Spleen (tissue), 11 donors: ENCODE results near the gene NUDT14. TPM values are rescaled to one million over a fixed set of nuclear protein-coding genes. Genes with fewer than 3 reads are reported as not detected.

Source experiments
- DNase-seq: peaks from one replicate; pipeline ENCODE4 v3.0.0-alpha.2; 2020
- H3K27ac ChIP-seq, 8 donors: fragments of 200-600 bp; sonication (generic) in 7 of 8; 1 replicate in 4 of 8; 2 replicates in 4 of 8; pipeline versions ENCODE4 v1.5.0 to v1.8.0; 2016 to 2021; ENCODE audit warnings: inconsistent platforms in 4 of 8, mild to moderate bottlenecking in 4 of 8, moderate library complexity in 1 of 8
- H3K27me3 ChIP-seq, 7 donors: fragments of 200-600 bp; sonication (generic) in 6 of 7; replicated peaks in 1 of 7; 1 replicate in 4 of 7; 2 replicates in 3 of 7; pipeline versions ENCODE4 v1.5.0 to v1.8.0; 2016 to 2021; ENCODE audit warnings: inconsistent platforms in 3 of 7, mild to moderate bottlenecking in 1 of 7
- H3K36me3 ChIP-seq, 6 donors: fragments of 200-600 bp; sonication (generic) in 5 of 6; 1 replicate in 4 of 6; 2 replicates in 2 of 6; pipeline versions ENCODE4 v1.5.0 to v1.8.0; 2016 to 2021; ENCODE audit warnings: inconsistent platforms in 2 of 6
- H3K4me1 ChIP-seq, 6 donors: fragments of 200-600 bp; sonication (generic) in 5 of 6; 1 replicate in 3 of 6; 2 replicates in 3 of 6; pipeline versions ENCODE4 v1.5.0 to v1.8.0; 2016 to 2021; ENCODE audit warnings: inconsistent platforms in 3 of 6
- H3K4me3 ChIP-seq, 8 donors: fragments of 200-600 bp; sonication (generic) in 7 of 8; 1 replicate in 4 of 8; 2 replicates in 4 of 8; pipeline versions ENCODE4 v1.5.0 to v1.8.0; 2016 to 2021; ENCODE audit warnings: inconsistent platforms in 4 of 8, mild to moderate bottlenecking in 4 of 8, moderate library complexity in 2 of 8
- H3K9me3 ChIP-seq, 8 donors: fragments of 200-600 bp; sonication (generic) in 7 of 8; 1 replicate in 4 of 8; 2 replicates in 4 of 8; pipeline versions ENCODE4 v1.5.0 to v1.8.0; 2016 to 2021; ENCODE audit warnings: inconsistent platforms in 4 of 8
- POLR2A ChIP-seq, 3 donors: fragments of 450-650 bp; IDR thresholded peaks; one replicate each; pipeline ENCODE4 v1.5.1; 2017; ENCODE audit warnings: antibody characterized with exemption in 3 of 3, mild to moderate bottlenecking in 1 of 3
- POLR2AphosphoS5 ChIP-seq, 3 donors: sonication (generic); formaldehyde crosslinking; IDR thresholded peaks; one replicate each; pipeline ENCODE4 v1.5.1; 2017; ENCODE audit warnings: antibody characterized with exemption in 3 of 3
- WGBS, 5 donors: extraction: QIAGEN DNeasy Blood & Tissue Kit in 3 of 5; methylation state at CpG; one replicate each; pipeline versions ENCODE4 v1.1.5 to v1.1.7; 2013 to 2018; 5-methylcytosine and 5-hydroxymethylcytosine counted together
- intact Hi-C: fragments of 100-400 bp; cut with DNase I; formaldehyde crosslinking; loops from one replicate; pipeline ENCODE4 v1.15.0; 2023; ENCODE audit warnings: low total_unique reads
- polyA plus RNA-seq, 3 donors: library from polyadenylated mRNA; stranded (reverse); fragments of 200-250 nt; gene quantifications; one replicate each; pipeline ENCODE4 v1.2.1, GENCODE V29; 2013
- total RNA-seq, 7 donors: library from RNA; depleted of rRNA in 3 of 7; stranded (reverse); fragments of >200 nt in 3 of 7; fragmentation: NEBNext Ultra II Directional in 4 of 7; extraction: Animal tissue kit (Norgen Biotek cat#: 25700) in 4 of 7; gene quantifications; one replicate each; pipeline versions ENCODE4 v1.1.0 to v1.2.1, GENCODE V29; 2016 to 2021
- TF ChIP-seq, protein P1 (sequence below), 11 experiments: fragments of 200-600 bp in 7 of 11; fragments of 450-650 bp in 4 of 11; sonication (generic) in 4 of 11; IDR thresholded peaks in 8 of 11; conservative IDR thresholded peaks in 3 of 11; 1 replicate in 7 of 11; 2 replicates in 4 of 11; pipeline versions ENCODE4 v1.4.0 to v1.8.0; 2016 to 2021; ENCODE audit warnings: antibody characterized with exemption in 11 of 11, inconsistent platforms in 4 of 11, mild to moderate bottlenecking in 1 of 11
- donor health status: healthy with polysubstance abuse.
- donor health status: DM: no; HTN: no; CAD: no; lungs with moderate emphysema.
- donor health status: DM: no; HTN: no; CAD: no.
- donor health status: Bipolar disorder and iron deficiency.
- donor health status: healthy.
- donor health status: DM: no; HTN: no; CAD: no.
- donor health status: DM: yes; HTN: yes; CAD: no.

Gene NUDT14
- total and polyA plus RNA-seq, 10 donors = 10.1 to 31.1 (median 21.5) TPM

DNA sequence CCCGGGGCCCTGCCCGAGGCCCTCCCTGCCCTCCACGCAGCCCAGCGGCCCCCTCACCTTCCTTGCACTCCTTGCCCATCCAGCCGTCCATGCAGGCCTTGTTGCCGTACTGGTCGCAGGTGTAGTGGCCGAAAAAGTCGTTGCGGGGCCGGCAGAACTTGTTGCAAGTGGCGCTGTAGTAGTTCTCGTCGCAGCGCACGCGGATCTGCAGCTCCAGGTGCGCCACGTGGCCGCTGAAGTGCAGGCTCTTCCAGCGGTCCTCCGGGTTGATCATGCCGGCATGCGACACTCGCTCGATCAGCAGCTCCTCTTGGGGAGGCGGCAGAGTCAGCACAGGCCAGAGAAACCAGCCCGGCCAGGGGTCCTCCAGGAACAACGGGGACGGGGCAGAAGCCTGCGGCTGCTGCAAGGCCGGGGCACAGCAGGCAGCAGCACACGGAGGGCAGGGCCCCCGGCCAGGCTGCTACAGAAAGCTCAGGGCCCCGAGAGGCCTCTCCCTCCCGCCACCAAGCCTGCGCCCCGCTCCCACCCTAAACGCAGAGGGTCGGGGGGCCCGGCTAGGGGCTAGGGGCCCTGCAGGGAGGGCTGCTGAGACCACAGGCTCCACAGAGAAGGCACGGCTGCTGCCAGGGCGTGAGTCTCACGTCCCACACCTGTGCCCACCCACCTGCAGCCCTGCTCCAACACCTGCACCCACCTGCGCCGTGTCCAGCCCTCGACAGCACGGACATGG, 25.3 kb downstream of the NUDT14 start:
- H3K9me3 ChIP-seq = no peaks in the 10 kb centered on the region
- peaks cover 0 to 15% (median 0%) of the 10 kb centered on the region in 7 donors for H3K27me3 ChIP-seq
- intact Hi-C loops = no loop called here
- DNase-seq = no peak
- H3K4me3 ChIP-seq = no peak overlapping the region
- no peaks in the 10 kb centered on the region for H3K36me3 ChIP-seq
- TF ChIP-seq POLR2A (IDR thresholded peaks at IDR 0.05) = no peak
- no peak for TF ChIP-seq POLR2AphosphoS5 (IDR thresholded peaks at IDR 0.05)
- TF ChIP-seq, protein P1, sequence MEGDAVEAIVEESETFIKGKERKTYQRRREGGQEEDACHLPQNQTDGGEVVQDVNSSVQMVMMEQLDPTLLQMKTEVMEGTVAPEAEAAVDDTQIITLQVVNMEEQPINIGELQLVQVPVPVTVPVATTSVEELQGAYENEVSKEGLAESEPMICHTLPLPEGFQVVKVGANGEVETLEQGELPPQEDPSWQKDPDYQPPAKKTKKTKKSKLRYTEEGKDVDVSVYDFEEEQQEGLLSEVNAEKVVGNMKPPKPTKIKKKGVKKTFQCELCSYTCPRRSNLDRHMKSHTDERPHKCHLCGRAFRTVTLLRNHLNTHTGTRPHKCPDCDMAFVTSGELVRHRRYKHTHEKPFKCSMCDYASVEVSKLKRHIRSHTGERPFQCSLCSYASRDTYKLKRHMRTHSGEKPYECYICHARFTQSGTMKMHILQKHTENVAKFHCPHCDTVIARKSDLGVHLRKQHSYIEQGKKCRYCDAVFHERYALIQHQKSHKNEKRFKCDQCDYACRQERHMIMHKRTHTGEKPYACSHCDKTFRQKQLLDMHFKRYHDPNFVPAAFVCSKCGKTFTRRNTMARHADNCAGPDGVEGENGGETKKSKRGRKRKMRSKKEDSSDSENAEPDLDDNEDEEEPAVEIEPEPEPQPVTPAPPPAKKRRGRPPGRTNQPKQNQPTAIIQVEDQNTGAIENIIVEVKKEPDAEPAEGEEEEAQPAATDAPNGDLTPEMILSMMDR (IDR thresholded peaks at IDR 0.05 in 8 of 11, conservative IDR thresholded peaks at IDR 0.05 in 3 of 11) = no peak
- H3K27ac ChIP-seq = no peak overlapping the region
- H3K4me1 ChIP-seq = peaks cover 0 to 28% (median 11%) of the 10 kb centered on the region in 6 donors
- WGBS, 5 donors = 87 to 89% (median 88%) methylated on average over 21 to 48 of the region's 48 CpGs

DNA sequence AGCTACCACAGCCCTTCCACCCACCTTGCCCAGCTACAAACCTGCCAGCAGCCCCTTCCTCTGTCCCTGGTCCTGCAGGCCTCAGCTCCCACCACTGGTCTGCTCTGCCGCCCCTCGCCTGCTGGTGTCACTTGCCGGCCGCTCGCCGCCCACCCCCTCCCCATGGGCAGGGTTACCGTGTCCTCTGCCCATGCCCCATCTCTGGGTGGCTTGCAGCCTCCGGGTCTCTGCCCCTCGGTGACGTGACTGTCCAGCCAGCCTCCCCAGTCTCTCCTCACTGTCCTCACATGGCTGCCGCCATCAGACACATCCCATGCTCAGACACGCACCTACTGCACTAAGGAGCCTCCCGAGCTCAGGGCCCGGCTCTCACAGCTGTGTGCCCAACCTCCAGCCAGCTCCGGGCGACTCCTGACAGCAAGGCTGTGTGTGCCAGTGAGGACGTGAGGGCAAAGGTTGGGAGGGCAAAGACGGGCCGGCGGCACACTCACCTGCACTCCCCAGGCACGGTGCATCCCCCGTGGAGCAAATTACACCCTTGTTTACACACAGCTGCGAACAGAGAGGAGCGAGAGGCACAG, 26.0 kb downstream of the NUDT14 start:
- TF ChIP-seq POLR2A (IDR thresholded peaks at IDR 0.05) = no peak
- TF ChIP-seq, protein P1 (IDR thresholded peaks at IDR 0.05 in 8 of 11, conservative IDR thresholded peaks at IDR 0.05 in 3 of 11) = no peak
- no peak for TF ChIP-seq POLR2AphosphoS5 (IDR thresholded peaks at IDR 0.05)
- H3K4me3 ChIP-seq = no peak overlapping the region
- H3K27me3 ChIP-seq = peaks cover 0 to 15% (median 0%) of the 10 kb centered on the region in 7 donors
- H3K27ac ChIP-seq = no peak overlapping the region
- intact Hi-C loops = no loop called here
- no peaks in the 10 kb centered on the region for H3K36me3 ChIP-seq
- H3K4me1 ChIP-seq = peaks cover 0 to 28% (median 11%) of the 10 kb centered on the region in 6 donors
- DNase-seq = no peak
- 87 to 93% (median 90%) methylated on average over 16 to 24 of the region's 24 CpGs for WGBS, 5 donors
- no peaks in the 10 kb centered on the region for H3K9me3 ChIP-seq

DNA sequence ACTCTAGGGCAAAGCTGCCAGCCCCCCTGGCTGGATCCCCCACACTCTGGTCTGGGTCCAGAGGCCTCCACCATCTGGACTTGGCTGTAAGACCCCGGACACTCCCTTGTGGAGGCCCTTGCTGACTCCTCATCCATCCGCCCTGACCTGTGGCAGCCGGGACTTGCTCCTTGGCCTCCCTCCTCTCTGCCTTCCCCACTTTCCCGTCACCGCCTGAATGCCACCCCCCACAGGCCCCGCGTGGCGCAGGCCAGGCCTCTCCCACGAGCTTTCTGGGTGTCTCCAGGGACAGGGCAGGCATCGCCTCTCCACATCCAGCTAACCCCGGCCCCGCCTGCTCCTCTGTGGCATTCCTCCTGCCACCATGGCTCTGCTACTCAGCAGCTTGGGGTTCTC, 26.6 kb downstream of the NUDT14 start:
- Histone ChIP-seq H3K4me3 (no peak overlapping the region), H3K27me3 (peaks cover 0 to 15% (median 0%) of the 10 kb centered on the region in 7 donors), H3K9me3 (no peaks in the 10 kb centered on the region), H3K36me3 (no peaks in the 10 kb centered on the region), H3K27ac (no peak overlapping the region), H3K4me1 (peaks cover 0 to 28% (median 11%) of the 10 kb centered on the region in 6 donors)
- intact Hi-C loops = no loop called here
- 59 to 74% (median 66%) methylated on average over 12 of the region's 12 CpGs for WGBS, 5 donors
- DNase-seq = peak; percentile 67
- TF ChIP-seq POLR2AphosphoS5 (IDR thresholded peaks at IDR 0.05) = no peak
- TF ChIP-seq POLR2A (IDR thresholded peaks at IDR 0.05) = no peak
- TF ChIP-seq, protein P1 (IDR thresholded peaks at IDR 0.05 in 8 of 11, conservative IDR thresholded peaks at IDR 0.05 in 3 of 11) = no peak
